HCT116 (cell line): ENCODE data around the gene FLRT1. TPM values are rescaled to one million over a fixed set of nuclear protein-coding genes. Genes with fewer than 3 reads are reported as not detected.

ENCODE experiments used
- ATAC-seq: fragments of 200-7000 bp; cut with Tn5 transposase; 2 replicates; pipeline ENCODE4 v1.9.1; 2020; ENCODE audit warnings: mild to moderate bottlenecking, moderate library complexity
- BruUV-seq: library from RNA; stranded (reverse); fragments of 400-500 nt; replicated peaks from 2 replicates; lab custom pipeline; 2021; lab: Mats Ljungman, UMichigan
- CTCF ChIA-PET: fragments of 300-600 bp; sonication (Branson Sonifier 250); formaldehyde crosslinking; loops from one replicate; lab custom pipeline; 2021; ENCODE audit warnings: antibody characterized with exemption; lab: Charles Lee
- POLR2A ChIA-PET: fragments of 300-600, 350-600 bp; sonication (Branson Sonifier 250); formaldehyde crosslinking; loops from one replicate; lab custom pipeline; 2021; ENCODE audit warnings: antibody characterized with exemption; lab: Charles Lee
- RAD21 ChIA-PET, 2 experiments: fragments of 300-600 bp; sonication (Branson Sonifier 250); formaldehyde crosslinking; loops; one replicate each; lab custom pipeline; 2023; ENCODE audit warnings: low total read pairs in 2 of 2; ENCODE audit not compliant: uncharacterized antibody in 2 of 2, unreplicated experiment in 2 of 2, low non-redundant PET in 1 of 2; lab: Charles Lee
- DNase-seq: peaks from one replicate; pipeline ENCODE4 v3.0.0-alpha.2; 2010; ENCODE audit warnings: low read depth, low spot score
- H2AFZ ChIP-seq: fragments of 200-600 bp; shearing (Covaris generic), sonication (generic); 2 replicates; pipeline ENCODE4 v1.6.1; 2017; ENCODE audit warnings: low read depth, mixed run types, mixed read lengths, antibody characterized with exemption, low read length; ENCODE audit not compliant: poor library complexity, severe bottlenecking
- H3K27ac ChIP-seq: 2 replicates; pipeline ENCODE4 v1.5.1; 2012; ENCODE audit warnings: low read depth, low read length
- H3K27me3 ChIP-seq: fragments of 200-600 bp; sonication (generic); 2 replicates; pipeline ENCODE4 v1.6.1; 2016; ENCODE audit warnings: mixed run types, low read length, mixed read lengths; ENCODE audit not compliant: insufficient read depth
- H3K36me3 ChIP-seq, 2 experiments: fragments of 200-500 bp in 1 of 2; fragments of 200-600 bp in 1 of 2; sonication (Bioruptor generic) in 1 of 2; sonication (generic) in 1 of 2; 2 replicates each; pipeline versions ENCODE4 v1.5.1 to v1.6.1; 2014 to 2016; ENCODE audit warnings: low read length in 2 of 2, inconsistent platforms in 1 of 2, mixed read lengths in 1 of 2, mixed run types in 1 of 2; ENCODE audit not compliant: insufficient read depth in 2 of 2, control insufficient read depth in 1 of 2
- H3K4me1 ChIP-seq, 2 experiments: fragments of 200-600 bp in 1 of 2; sonication (generic) in 1 of 2; 2 replicates each; pipeline versions ENCODE4 v1.5.1 to v1.6.1; 2012 to 2017; ENCODE audit warnings: low read length in 2 of 2, inconsistent platforms in 1 of 2, mild to moderate bottlenecking in 1 of 2, mixed read lengths in 1 of 2, mixed run types in 1 of 2, moderate library complexity in 1 of 2; ENCODE audit not compliant: insufficient read depth in 2 of 2, control insufficient read depth in 1 of 2
- H3K4me2 ChIP-seq: fragments of 200-600 bp; sonication (generic); 2 replicates; pipeline ENCODE4 v1.6.1; 2017; ENCODE audit warnings: mixed run types, low read length, mixed read lengths
- H3K4me3 ChIP-seq, 2 experiments: fragments of 200-600 bp in 1 of 2; sonication (generic) in 1 of 2; replicated peaks in 1 of 2; 2 replicates each; pipeline ENCODE4 v1.5.1; 2011 to 2016; ENCODE audit warnings: low read length in 2 of 2, control low read depth in 1 of 2, low read depth in 1 of 2, mild to moderate bottlenecking in 1 of 2, mixed read lengths in 1 of 2, mixed run types in 1 of 2
- H3K79me2 ChIP-seq: fragments of 200-600 bp; sonication (generic); 2 replicates; pipeline ENCODE4 v1.6.1; 2017; ENCODE audit warnings: mild to moderate bottlenecking, mixed run types, low read length, moderate library complexity, mixed read lengths; ENCODE audit not compliant: insufficient read depth
- H3K9ac ChIP-seq: fragments of 200-600 bp; sonication (generic); 2 replicates; pipeline ENCODE4 v1.6.1; 2016; ENCODE audit warnings: low read length, mixed read lengths
- H3K9me2 ChIP-seq: fragments of 200-600 bp; sonication (generic), shearing (Covaris generic); 2 replicates; pipeline ENCODE4 v1.6.1; 2017; ENCODE audit warnings: mixed run types, mild to moderate bottlenecking, moderate library complexity; ENCODE audit not compliant: insufficient read depth
- H3K9me3 ChIP-seq, 2 experiments: fragments of 200-500 bp in 1 of 2; fragments of 200-600 bp in 1 of 2; sonication (Bioruptor generic) in 1 of 2; sonication (generic) in 1 of 2; 2 replicates each; pipeline ENCODE4 v1.6.1; 2014 to 2017; ENCODE audit warnings: low read length in 2 of 2, mixed read lengths in 2 of 2, inconsistent platforms in 1 of 2, low read depth in 1 of 2, mild to moderate bottlenecking in 1 of 2, mixed run types in 1 of 2, moderate library complexity in 1 of 2; ENCODE audit not compliant: control insufficient read depth in 1 of 2, insufficient read depth in 1 of 2
- H4K20me1 ChIP-seq: fragments of 200-600 bp; sonication (generic), shearing (Covaris generic); 2 replicates; pipeline ENCODE4 v1.6.1; 2017; ENCODE audit warnings: mixed run types, mild to moderate bottlenecking, moderate library complexity; ENCODE audit not compliant: insufficient read depth
- CBX3 ChIP-seq: IDR thresholded peaks from 2 replicates; pipeline ENCODE4 v1.6.1; 2012; ENCODE audit warnings: low read depth
- ELF1 ChIP-seq: IDR thresholded peaks from 2 replicates; pipeline ENCODE4 v1.6.1; 2012; ENCODE audit warnings: low read depth, borderline replicate concordance
- EZH2 ChIP-seq: fragments of 200-600 bp; sonication (generic); IDR thresholded peaks from 2 replicates; pipeline ENCODE4 v1.6.1; 2017; ENCODE audit warnings: antibody characterized with exemption, mixed run types
- MAX ChIP-seq: IDR thresholded peaks from 2 replicates; pipeline ENCODE4 v1.6.1; 2012
- POLR2A ChIP-seq: IDR thresholded peaks from 2 replicates; pipeline ENCODE4 v1.7.0; 2011; ENCODE audit warnings: borderline replicate concordance; ENCODE audit not compliant: insufficient read depth, insufficient read length; ENCODE audit errors: extremely low read depth
- SRF ChIP-seq: IDR thresholded peaks from 2 replicates; pipeline ENCODE4 v1.6.1; 2012; ENCODE audit warnings: low read depth
- TCF7L2 ChIP-seq: IDR thresholded peaks from 2 replicates; pipeline ENCODE4 v1.7.0; 2011; ENCODE audit warnings: borderline replicate concordance, inconsistent platforms; ENCODE audit not compliant: insufficient read depth, insufficient read length; ENCODE audit errors: extremely low read depth
- YY1 ChIP-seq: IDR thresholded peaks from 2 replicates; pipeline ENCODE4 v1.6.1; 2011; ENCODE audit warnings: low read length, low read depth, moderate library complexity, mild to moderate bottlenecking; ENCODE audit not compliant: insufficient replicate concordance; ENCODE audit errors: extremely low read depth
- ZNF274 ChIP-seq: fragments of 200-500 bp; sonication (Bioruptor generic); IDR thresholded peaks from 2 replicates; pipeline ENCODE4 v1.6.1; 2014; ENCODE audit warnings: mild to moderate bottlenecking, low read depth, low read length, inconsistent platforms
- intact Hi-C: fragments of 100-400 bp; cut with micrococcal nuclease; formaldehyde crosslinking; loops from 2 replicates; pipeline ENCODE4 v1.10.0; 2022
- total RNA-seq: library from RNA; stranded (reverse); gene quantifications from one replicate; pipeline ENCODE4 v1.2.1, GENCODE V29; 2021; ENCODE audit not compliant: unreplicated experiment
- TF ChIP-seq, protein P1 (sequence below), 3 experiments: fragments of 200-600 bp in 1 of 3; sonication (generic) in 1 of 3; IDR thresholded peaks in 2 of 3; conservative IDR thresholded peaks in 1 of 3; 2 replicates each; pipeline ENCODE4 v1.5.1; 2012 to 2017; ENCODE audit warnings: low read depth in 2 of 3, low read length in 2 of 3, antibody characterized with exemption in 1 of 3, borderline replicate concordance in 1 of 3, control low read depth in 1 of 3, mild to moderate bottlenecking in 1 of 3, mixed read lengths in 1 of 3, mixed run types in 1 of 3, moderate library complexity in 1 of 3; ENCODE audit not compliant: insufficient read depth in 1 of 3

FLRT1 gene
- total RNA-seq, 1 experiment from 2014 or later = 0.15 TPM

DNA sequence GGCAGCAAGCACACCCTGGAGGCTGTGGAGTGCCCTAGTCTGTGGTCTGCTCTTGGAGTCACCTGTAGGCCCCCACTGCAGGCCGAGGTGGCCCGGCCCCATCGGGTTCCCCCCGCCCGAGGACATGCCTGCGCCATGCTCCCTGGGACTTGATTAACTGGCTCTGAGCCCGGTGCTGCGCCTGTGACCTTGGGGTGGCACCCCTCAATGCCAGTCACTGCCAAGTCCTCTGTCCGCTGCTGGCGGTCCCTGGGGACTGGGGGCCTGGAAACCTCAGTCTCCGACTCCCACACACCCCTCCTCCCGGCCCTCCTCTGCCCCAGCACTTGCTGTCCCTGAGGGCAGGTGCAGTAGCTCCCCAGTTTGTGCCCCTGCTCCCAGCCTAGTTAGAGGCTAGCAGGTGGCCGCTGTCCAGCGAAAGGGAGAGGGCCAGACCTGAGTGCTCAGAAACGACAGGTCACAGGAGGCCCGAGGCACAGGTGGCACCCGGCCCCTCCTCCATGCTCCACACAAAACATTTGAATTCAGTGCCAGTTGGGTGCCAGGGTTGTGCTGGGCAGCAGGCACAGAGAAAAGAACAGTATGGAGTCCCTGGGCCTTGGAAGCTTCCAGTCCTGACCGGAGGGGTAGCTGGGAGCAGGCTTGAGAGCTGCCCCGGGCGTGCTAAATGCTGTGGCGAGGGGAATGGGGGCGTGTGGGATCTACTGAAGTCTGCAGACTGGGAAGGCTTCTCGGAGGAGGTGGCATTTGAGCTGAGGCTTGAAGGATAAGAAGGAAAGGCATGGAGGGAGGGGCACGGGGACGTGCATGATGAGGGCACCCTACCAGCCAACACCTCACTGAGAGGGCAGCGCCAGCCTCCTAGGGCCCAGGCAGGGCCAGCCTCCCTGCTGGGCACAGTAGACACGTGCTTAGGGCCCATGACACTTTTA lies 16.4 kb upstream of the FLRT1 start:
- DNase-seq (no peak), ATAC-seq (no peak)
- Histone ChIP-seq H3K4me3 (no peak overlapping the region), H3K9me2 (no peaks in the 10 kb centered on the region), H4K20me1 (no peaks in the 10 kb centered on the region), H3K4me1 (no peaks in the 10 kb centered on the region), H3K27me3 (no peaks in the 10 kb centered on the region), H3K9ac (no peak overlapping the region), H3K79me2 (no peaks in the 10 kb centered on the region), H3K4me2 (no peak overlapping the region), H2AFZ (no peak overlapping the region), H3K9me3 (no peaks in the 10 kb centered on the region), H3K27ac (no peak overlapping the region), H3K36me3 (no peaks in the 10 kb centered on the region)
- BruUV-seq = no TSS peak
- ChIA-PET CTCF (no interaction called here), RAD21 (no interaction called here), POLR2A (interaction anchor here (0.6 kb wide), 1 partner anchor 42 kb away, joined by 3 read pairs; no protein-coding TSS in a partner anchor)
- intact Hi-C loops = no loop called here
- TF ChIP-seq SRF (no peak), TCF7L2 (no peak), MAX (no peak), YY1 (no peak), ZNF274 (no peak), EZH2 (no peak), ELF1 (no peak), POLR2A (no peak), CBX3 (no peak)
- TF ChIP-seq, protein P1, sequence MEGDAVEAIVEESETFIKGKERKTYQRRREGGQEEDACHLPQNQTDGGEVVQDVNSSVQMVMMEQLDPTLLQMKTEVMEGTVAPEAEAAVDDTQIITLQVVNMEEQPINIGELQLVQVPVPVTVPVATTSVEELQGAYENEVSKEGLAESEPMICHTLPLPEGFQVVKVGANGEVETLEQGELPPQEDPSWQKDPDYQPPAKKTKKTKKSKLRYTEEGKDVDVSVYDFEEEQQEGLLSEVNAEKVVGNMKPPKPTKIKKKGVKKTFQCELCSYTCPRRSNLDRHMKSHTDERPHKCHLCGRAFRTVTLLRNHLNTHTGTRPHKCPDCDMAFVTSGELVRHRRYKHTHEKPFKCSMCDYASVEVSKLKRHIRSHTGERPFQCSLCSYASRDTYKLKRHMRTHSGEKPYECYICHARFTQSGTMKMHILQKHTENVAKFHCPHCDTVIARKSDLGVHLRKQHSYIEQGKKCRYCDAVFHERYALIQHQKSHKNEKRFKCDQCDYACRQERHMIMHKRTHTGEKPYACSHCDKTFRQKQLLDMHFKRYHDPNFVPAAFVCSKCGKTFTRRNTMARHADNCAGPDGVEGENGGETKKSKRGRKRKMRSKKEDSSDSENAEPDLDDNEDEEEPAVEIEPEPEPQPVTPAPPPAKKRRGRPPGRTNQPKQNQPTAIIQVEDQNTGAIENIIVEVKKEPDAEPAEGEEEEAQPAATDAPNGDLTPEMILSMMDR (IDR thresholded peaks at IDR 0.05 in 2 of 3, conservative IDR thresholded peaks at IDR 0.05 in 1 of 3; ENCODE audit: borderline replicate concordance in 1 of 3, insufficient read depth in 1 of 3, low read depth in 2 of 3, low read length in 2 of 3) = no peak
